CD14-positive monocyte (primary cell): ENCODE measurements around the gene SCAPER. TPM values are rescaled to one million over a fixed set of nuclear protein-coding genes. Genes with fewer than 3 reads are reported as not detected.

Source experiments
- DNase-seq, 3 donors: peaks; one replicate each; pipeline ENCODE4 v3.0.0-alpha.2; 2011 to 2022
- H2AFZ ChIP-seq: 2 replicates; pipeline ENCODE4 v1.6.0; 2012; ENCODE audit warnings: mild to moderate bottlenecking, low read depth, low read length, inconsistent platforms; ENCODE audit not compliant: insufficient read depth, poor library complexity, severe bottlenecking
- H3K27ac ChIP-seq, 2 donors: 1 replicate in 1 of 2; 2 replicates in 1 of 2; pipeline ENCODE4 v1.5.1; 2012 to 2013; ENCODE audit warnings: low read length in 2 of 2, control low read depth in 1 of 2, inconsistent platforms in 1 of 2, low read depth in 1 of 2, mild to moderate bottlenecking in 1 of 2
- H3K27me3 ChIP-seq, 2 donors: one replicate each; pipeline versions ENCODE4 v1.6.0 to v1.6.1; 2011 to 2013; ENCODE audit warnings: low read length in 2 of 2; ENCODE audit not compliant: control insufficient read depth in 2 of 2, insufficient read depth in 2 of 2
- H3K36me3 ChIP-seq, 2 donors: replicated peaks in 1 of 2; 1 replicate in 1 of 2; 2 replicates in 1 of 2; pipeline versions ENCODE4 v1.5.1 to v1.6.1; 2012 to 2013; ENCODE audit warnings: low read length in 2 of 2, control low read depth in 1 of 2, inconsistent platforms in 1 of 2, mild to moderate bottlenecking in 1 of 2; ENCODE audit not compliant: insufficient read depth in 2 of 2, control insufficient read depth in 1 of 2
- H3K4me1 ChIP-seq, 2 donors: 1 replicate in 1 of 2; 2 replicates in 1 of 2; pipeline versions ENCODE4 v1.5.1 to v1.6.1; 2012 to 2013; ENCODE audit warnings: low read length in 2 of 2, control low read depth in 1 of 2, inconsistent platforms in 1 of 2, mild to moderate bottlenecking in 1 of 2, moderate library complexity in 1 of 2; ENCODE audit not compliant: insufficient read depth in 2 of 2, control insufficient read depth in 1 of 2
- H3K4me2 ChIP-seq: replicated peaks from 2 replicates; pipeline ENCODE3; 2012; ENCODE audit warnings: low read length, moderate library complexity, mild to moderate bottlenecking; ENCODE audit not compliant: poor library complexity, severe bottlenecking; ENCODE audit errors: extremely low read depth
- H3K4me3 ChIP-seq, 3 experiments: fragments of 200-600 bp in 1 of 3; sonication (generic) in 1 of 3; replicated peaks in 1 of 3; 1 replicate in 2 of 3; 2 replicates in 1 of 3; pipeline ENCODE4 v1.5.1; 2011 to 2013; ENCODE audit warnings: low read length in 3 of 3, mild to moderate bottlenecking in 3 of 3, control low read depth in 2 of 3, low read depth in 2 of 3, inconsistent platforms in 1 of 3, moderate library complexity in 1 of 3
- H3K79me2 ChIP-seq: 2 replicates; pipeline ENCODE4 v1.6.0; 2012; ENCODE audit warnings: mild to moderate bottlenecking, control low read depth, inconsistent platforms, low read length, moderate library complexity; ENCODE audit not compliant: insufficient read depth
- H3K9ac ChIP-seq: 2 replicates; pipeline ENCODE4 v1.6.0; 2017; ENCODE audit warnings: low read length, mild to moderate bottlenecking; ENCODE audit not compliant: insufficient read depth, poor library complexity, severe bottlenecking
- H3K9me3 ChIP-seq, 2 donors: replicated peaks in 1 of 2; 1 replicate in 1 of 2; 2 replicates in 1 of 2; pipeline versions ENCODE4 v1.5.1 to v1.6.1; 2012 to 2013; ENCODE audit warnings: low read length in 2 of 2, control low read depth in 1 of 2; ENCODE audit not compliant: control insufficient read depth in 1 of 2, insufficient read depth in 1 of 2
- H4K20me1 ChIP-seq: 2 replicates; pipeline ENCODE4 v1.6.0; 2012; ENCODE audit warnings: mild to moderate bottlenecking, low read length, control low read depth, moderate library complexity; ENCODE audit not compliant: insufficient read depth
- H3K27ac Mint-ChIP-seq, 7 donors: one replicate each; pipeline ENCODE4 v1.8.0; 2020; ENCODE audit warnings: mild to moderate bottlenecking in 7 of 7, mixed read lengths in 7 of 7, moderate library complexity in 6 of 7, inconsistent platforms in 2 of 7
- H3K27me3 Mint-ChIP-seq, 3 donors: one replicate each; pipeline ENCODE4 v1.8.0; 2021 to 2022; ENCODE audit warnings: low read depth in 3 of 3, mild to moderate bottlenecking in 3 of 3, mixed read lengths in 3 of 3, moderate library complexity in 3 of 3, inconsistent platforms in 1 of 3
- H3K36me3 Mint-ChIP-seq, 2 donors: one replicate each; pipeline ENCODE4 v1.8.0; 2020; ENCODE audit warnings: mixed read lengths in 2 of 2, inconsistent platforms in 1 of 2, mild to moderate bottlenecking in 1 of 2
- H3K4me1 Mint-ChIP-seq: one replicate; pipeline ENCODE4 v1.8.0; 2020; ENCODE audit warnings: mild to moderate bottlenecking, mixed read lengths
- H3K4me3 Mint-ChIP-seq, 2 donors: one replicate each; pipeline ENCODE4 v1.8.0; 2020; ENCODE audit warnings: mild to moderate bottlenecking in 2 of 2, mixed read lengths in 2 of 2, moderate library complexity in 1 of 2
- H3K9me3 Mint-ChIP-seq, 7 donors: one replicate each; pipeline ENCODE4 v1.8.0; 2020 to 2022; ENCODE audit warnings: mixed read lengths in 7 of 7, mild to moderate bottlenecking in 6 of 7, moderate library complexity in 6 of 7, inconsistent platforms in 2 of 7
- CTCF ChIP-seq: fragments of 200-600 bp; IDR thresholded peaks from one replicate; pipeline ENCODE4 v1.8.0; 2022; ENCODE audit warnings: antibody characterized with exemption, mild to moderate bottlenecking
- WGBS: methylation state at CpG from one replicate; pipeline ENCODE4 v1.1.5; 2013; ENCODE audit warnings: missing lambda C conversion rate; ENCODE audit not compliant: insufficient coverage; 5-methylcytosine and 5-hydroxymethylcytosine counted together
- intact Hi-C, 2 donors: fragments of 100-400 bp; cut with micrococcal nuclease; formaldehyde crosslinking; loops; one replicate each; pipeline versions ENCODE4 v1.15.0 to v1.15.1; 2023
- polyA plus RNA-seq, 3 donors: library from polyadenylated mRNA; depleted of rRNA in 1 of 3; unstranded in 2 of 3; stranded (reverse) in 1 of 3; fragments of 300-500 nt in 2 of 3; fragments of >200 nt in 1 of 3; fragmentation: Illumina TruSeq in 2 of 3; gene quantifications; 1 replicate in 2 of 3; 2 replicates in 1 of 3; pipeline ENCODE4 v1.2.3, GENCODE V29; 2012 to 2021

SCAPER gene
- polyA plus RNA-seq, 3 donors = 2.5 to 5.4 (median 4.2) TPM

- no peak overlapping the region for H3K4me3 ChIP-seq
- no peaks in the 10 kb centered on the region for H3K27me3 Mint-ChIP-seq
- H3K36me3 Mint-ChIP-seq = peaks cover 26 to 37% of the 10 kb centered on the region in 2 donors
- H3K4me2 ChIP-seq = no peak overlapping the region
- H3K27me3 ChIP-seq = no peaks in the 10 kb centered on the region
- no peaks in the 10 kb centered on the region for H3K9me3 ChIP-seq
- no peak overlapping the region for H3K27ac Mint-ChIP-seq
- H3K79me2 ChIP-seq = no peaks in the 10 kb centered on the region
- no peak overlapping the region for H3K27ac ChIP-seq
- H3K36me3 ChIP-seq = peaks cover 0 to 10% of the 10 kb centered on the region in 2 donors
- no peaks in the 10 kb centered on the region for H3K4me1 Mint-ChIP-seq
- H2AFZ ChIP-seq = no peak overlapping the region
- no peak overlapping the region for H3K9ac ChIP-seq
- no CpG with 5 or more reads among the region's 2 CpGs for WGBS
- intact Hi-C loops = no loop called here
- no peaks in the 10 kb centered on the region for H3K4me1 ChIP-seq
- no peak for DNase-seq
- no peak overlapping the region for H3K4me3 Mint-ChIP-seq
- no peak for TF ChIP-seq CTCF
- no peaks in the 10 kb centered on the region for H4K20me1 ChIP-seq
- H3K9me3 Mint-ChIP-seq = peaks cover 2 to 9% (median 8%) of the 10 kb centered on the region in 7 donors
Measured at GRCh38 chr15:76647612-76648011, 257.5 kb downstream of the SCAPER start.

GRCh38 chr15:76644646-76645045, 260.5 kb downstream of the SCAPER start:
- no peaks in the 10 kb centered on the region for H4K20me1 ChIP-seq
- Mint-ChIP-seq H3K36me3 (peaks cover 21 to 34% of the 10 kb centered on the region in 2 donors), H3K9me3 (peaks cover 0 to 11% (median 6%) of the 10 kb centered on the region in 7 donors), H3K27ac (no peak overlapping the region), H3K4me3 (no peak overlapping the region), H3K4me1 (peaks cover 2% of the 10 kb centered on the region), H3K27me3 (no peaks in the 10 kb centered on the region)
- H2AFZ ChIP-seq = no peak overlapping the region
- no peaks in the 10 kb centered on the region for H3K79me2 ChIP-seq
- DNase-seq = no peak
- H3K9ac ChIP-seq = no peak overlapping the region
- peaks cover 0 to 10% of the 10 kb centered on the region in 2 donors for H3K36me3 ChIP-seq
- no peak overlapping the region for H3K4me3 ChIP-seq
- no peak for TF ChIP-seq CTCF
- intact Hi-C loops = no loop called here
- H3K9me3 ChIP-seq = no peaks in the 10 kb centered on the region
- H3K27me3 ChIP-seq = no peaks in the 10 kb centered on the region
- H3K27ac ChIP-seq = no peak overlapping the region
- H3K4me1 ChIP-seq = no peaks in the 10 kb centered on the region
- H3K4me2 ChIP-seq = no peak overlapping the region
- WGBS = no CpG with 5 or more reads among the region's 1 CpG
